ENCODE measurements around the gene FDX2.
A peak's percentile ranks its signal among the peaks of the same experiment; 100 is the strongest.

Gene FDX2

DNA sequence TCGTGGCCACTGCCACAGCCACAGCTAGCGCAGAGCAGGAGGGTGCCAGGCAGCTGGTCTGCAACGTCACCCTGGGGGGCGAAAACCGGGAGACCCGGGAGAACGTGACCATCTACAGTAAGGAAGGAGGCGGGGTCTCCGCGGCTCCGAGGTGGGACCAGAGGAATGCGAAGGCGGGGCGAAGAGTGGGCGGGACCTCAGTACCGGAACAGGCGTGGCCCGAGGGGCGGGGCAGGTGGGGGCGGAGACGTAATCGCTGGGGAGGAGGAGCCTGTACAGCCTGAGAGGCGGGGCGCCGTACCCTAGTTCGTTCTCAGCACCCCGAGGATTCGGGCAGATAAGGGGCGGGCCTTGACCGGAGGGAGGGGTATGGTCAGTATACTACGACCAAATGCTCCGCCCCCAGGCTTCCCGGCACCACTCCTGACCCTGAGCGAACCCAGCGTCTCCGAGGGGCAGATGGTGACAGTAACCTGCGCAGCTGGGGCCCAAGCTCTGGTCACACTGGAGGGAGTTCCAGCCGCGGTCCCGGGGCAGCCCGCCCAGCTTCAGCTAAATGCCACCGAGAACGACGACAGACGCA is 23.5 kb downstream of the FDX2 start:
- no peak overlapping the region for H3K14ac ChIP-seq (ENCODE audit: low read length in 2 of 2)
- H3K27ac ChIP-seq (ENCODE audit: low read length, poor library complexity, severe bottlenecking), result no peak overlapping the region
- H2AFZ ChIP-seq (ENCODE audit: low read depth, low read length), result no peak overlapping the region
- peaks cover 65% of the 10 kb centered on the region for H3K4me1 ChIP-seq (ENCODE audit: control insufficient read depth, insufficient read depth, low read depth, low read length)
- peak overlapping the region in 1 of 2 experiments; percentile 24 for H3K18ac ChIP-seq (ENCODE audit: low read depth in 1 of 2, low read length in 2 of 2)
- H2BK12ac ChIP-seq (ENCODE audit: low read length in 2 of 2), result no peak overlapping the region
- no peak overlapping the region for H4K91ac ChIP-seq (ENCODE audit: low read length)
- no peak overlapping the region for H2BK5ac ChIP-seq (ENCODE audit: low read depth, low read length, poor library complexity, severe bottlenecking)
- no peak overlapping the region for H3K9ac ChIP-seq (ENCODE audit: low read length)
- DNase-seq, result peak; percentile 76
- H3K9me3 ChIP-seq (ENCODE audit: control insufficient read depth, low read length), result peaks cover 9% of the 10 kb centered on the region
- no peak overlapping the region for H2BK120ac ChIP-seq (ENCODE audit: low read depth, low read length)
- no peaks in the 10 kb centered on the region for H3K79me1 ChIP-seq (replicated peaks; ENCODE audit: low read length, poor library complexity, severe bottlenecking)
- 1% methylated on average over 41 of the region's 45 CpGs for WGBS
- H2AK5ac ChIP-seq (ENCODE audit: low read length, severe bottlenecking), result no peak overlapping the region
- H3K4ac ChIP-seq (ENCODE audit: low read depth in 1 of 2, low read length in 2 of 2), result no peak overlapping the region
- no peak overlapping the region for H3K23ac ChIP-seq (ENCODE audit: low read length in 2 of 2)
- H4K8ac ChIP-seq (ENCODE audit: low read length), result peak overlapping the region; percentile 39
- H3K4me3 ChIP-seq (ENCODE audit: insufficient read depth in 1 of 2, low read depth in 1 of 2, low read length in 2 of 2), result no peak overlapping the region
- peak overlapping the region; percentile 52 for H2BK15ac ChIP-seq (ENCODE audit: low read depth, poor library complexity, severe bottlenecking)
- peaks cover 0 to 3% of the 10 kb centered on the region in 2 experiments for H3K36me3 ChIP-seq (ENCODE audit: control insufficient read depth in 1 of 2, insufficient read depth in 2 of 2, low read depth in 1 of 2, low read length in 2 of 2)
- H3K27me3 ChIP-seq (ENCODE audit: control insufficient read depth in 1 of 2, insufficient read depth in 1 of 2, low read length in 2 of 2), result peaks cover 93 to 94% of the 10 kb centered on the region in 2 experiments
- H3K4me2 ChIP-seq (ENCODE audit: low read length, poor library complexity, severe bottlenecking), result peak overlapping the region; percentile 78

DNA sequence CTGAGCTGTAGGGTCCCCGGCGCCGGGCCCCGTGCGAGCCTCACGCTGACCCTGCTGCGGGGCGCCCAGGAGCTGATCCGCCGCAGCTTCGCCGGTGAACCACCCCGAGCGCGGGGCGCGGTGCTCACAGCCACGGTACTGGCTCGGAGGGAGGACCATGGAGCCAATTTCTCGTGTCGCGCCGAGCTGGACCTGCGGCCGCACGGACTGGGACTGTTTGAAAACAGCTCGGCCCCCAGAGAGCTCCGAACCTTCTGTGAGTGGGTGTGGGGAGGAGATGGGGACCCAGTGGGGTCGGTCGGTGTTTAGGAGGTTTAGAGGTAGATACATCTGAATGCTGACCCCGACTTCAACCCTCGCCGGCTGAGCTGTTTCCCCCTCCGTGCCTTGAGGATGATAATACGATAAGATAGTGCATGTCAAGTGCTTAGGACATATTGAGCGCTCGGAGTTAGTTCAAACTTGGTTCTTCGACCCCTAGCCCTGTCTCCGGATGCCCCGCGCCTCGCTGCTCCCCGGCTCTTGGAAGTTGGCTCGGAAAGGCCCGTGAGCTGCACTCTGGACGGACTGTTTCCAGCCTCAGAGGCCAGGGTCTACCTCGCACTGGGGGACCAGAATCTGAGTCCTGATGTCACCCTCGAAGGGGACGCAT is 24.1 kb downstream of the FDX2 start:
- H3K27ac ChIP-seq (ENCODE audit: low read length, poor library complexity, severe bottlenecking), result no peak overlapping the region
- WGBS, result 8% methylated on average over 49 of the region's 49 CpGs
- no peaks in the 10 kb centered on the region for H3K79me1 ChIP-seq (replicated peaks; ENCODE audit: low read length, poor library complexity, severe bottlenecking)
- no peak overlapping the region for H4K91ac ChIP-seq (ENCODE audit: low read length)
- H2BK12ac ChIP-seq (ENCODE audit: low read length in 2 of 2), result no peak overlapping the region
- H2AFZ ChIP-seq (ENCODE audit: low read depth, low read length), result no peak overlapping the region
- H2BK5ac ChIP-seq (ENCODE audit: low read depth, low read length, poor library complexity, severe bottlenecking), result no peak overlapping the region
- H3K4me1 ChIP-seq (ENCODE audit: control insufficient read depth, insufficient read depth, low read depth, low read length), result peaks cover 69% of the 10 kb centered on the region
- H3K27me3 ChIP-seq (ENCODE audit: control insufficient read depth in 1 of 2, insufficient read depth in 1 of 2, low read length in 2 of 2), result peaks cover 95 to 97% of the 10 kb centered on the region in 2 experiments
- H3K9ac ChIP-seq (ENCODE audit: low read length), result no peak overlapping the region
- peak overlapping the region in 1 of 2 experiments; percentile 38 for H3K23ac ChIP-seq (ENCODE audit: low read length in 2 of 2)
- peak overlapping the region; percentile 39 for H4K8ac ChIP-seq (ENCODE audit: low read length)
- peaks cover 9% of the 10 kb centered on the region for H3K9me3 ChIP-seq (ENCODE audit: control insufficient read depth, low read length)
- peak overlapping the region; percentile 22 to 24 for H3K18ac ChIP-seq (ENCODE audit: low read depth in 1 of 2, low read length in 2 of 2)
- H2BK120ac ChIP-seq (ENCODE audit: low read depth, low read length), result no peak overlapping the region
- H2AK5ac ChIP-seq (ENCODE audit: low read length, severe bottlenecking), result no peak overlapping the region
- peak overlapping the region in 1 of 2 experiments; percentile 18 for H3K14ac ChIP-seq (ENCODE audit: low read length in 2 of 2)
- H3K4me2 ChIP-seq (ENCODE audit: low read length, poor library complexity, severe bottlenecking), result peak overlapping the region; percentile 78
- peaks cover 0 to 3% of the 10 kb centered on the region in 2 experiments for H3K36me3 ChIP-seq (ENCODE audit: control insufficient read depth in 1 of 2, insufficient read depth in 2 of 2, low read depth in 1 of 2, low read length in 2 of 2)
- DNase-seq, result no peak
- H2BK15ac ChIP-seq (ENCODE audit: low read depth, poor library complexity, severe bottlenecking), result peak overlapping the region; percentile 52
- no peak overlapping the region for H3K4ac ChIP-seq (ENCODE audit: low read depth in 1 of 2, low read length in 2 of 2)
- peak overlapping the region; percentile 44 to 56 for H3K4me3 ChIP-seq (ENCODE audit: insufficient read depth in 1 of 2, low read depth in 1 of 2, low read length in 2 of 2)

DNA sequence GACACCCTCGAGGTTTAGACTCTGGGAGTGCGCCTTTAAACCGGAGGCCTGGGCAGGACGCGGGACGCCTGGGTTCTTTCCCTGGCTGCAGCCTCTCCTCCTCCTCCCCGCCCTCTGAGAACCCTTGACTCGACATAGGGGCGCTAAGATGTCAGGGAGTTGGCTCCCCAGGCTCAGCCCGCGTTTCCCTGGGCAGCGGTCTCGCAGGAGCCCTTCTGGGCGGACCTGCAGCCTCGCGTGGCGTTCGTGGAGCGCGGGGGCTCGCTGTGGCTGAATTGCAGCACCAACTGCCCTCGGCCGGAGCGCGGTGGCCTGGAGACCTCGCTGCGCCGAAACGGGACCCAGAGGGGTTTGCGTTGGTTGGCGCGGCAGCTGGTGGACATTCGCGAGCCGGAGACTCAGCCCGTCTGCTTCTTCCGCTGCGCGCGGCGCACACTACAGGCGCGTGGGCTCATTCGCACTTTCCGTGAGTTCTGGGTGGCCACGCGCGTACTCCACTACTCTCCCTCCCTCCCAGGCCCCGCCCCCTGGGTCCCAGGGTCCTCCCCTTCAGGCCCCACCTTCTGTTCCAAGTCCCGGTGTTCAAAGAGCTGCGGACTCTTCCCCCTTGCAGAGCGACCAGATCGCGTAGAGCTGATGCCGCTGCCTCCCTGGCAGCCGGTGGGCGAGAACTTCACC is 24.8 kb downstream of the FDX2 start:
- H3K9ac ChIP-seq (ENCODE audit: low read length), result no peak overlapping the region
- peak overlapping the region in 1 of 2 experiments; percentile 92 for H3K23ac ChIP-seq (ENCODE audit: low read length in 2 of 2)
- DNase-seq, result peak; percentile 68
- H3K9me3 ChIP-seq (ENCODE audit: control insufficient read depth, low read length), result peaks cover 9% of the 10 kb centered on the region
- H3K4me1 ChIP-seq (ENCODE audit: control insufficient read depth, insufficient read depth, low read depth, low read length), result peaks cover 64% of the 10 kb centered on the region
- no peak overlapping the region for H2BK12ac ChIP-seq (ENCODE audit: low read length in 2 of 2)
- H4K91ac ChIP-seq (ENCODE audit: low read length), result no peak overlapping the region
- no peak overlapping the region for H2AK5ac ChIP-seq (ENCODE audit: low read length, severe bottlenecking)
- H2BK5ac ChIP-seq (ENCODE audit: low read depth, low read length, poor library complexity, severe bottlenecking), result no peak overlapping the region
- peak overlapping the region; percentile 78 for H3K4me2 ChIP-seq (ENCODE audit: low read length, poor library complexity, severe bottlenecking)
- H3K27ac ChIP-seq (ENCODE audit: low read length, poor library complexity, severe bottlenecking), result no peak overlapping the region
- peaks cover 90 to 97% of the 10 kb centered on the region in 2 experiments for H3K27me3 ChIP-seq (ENCODE audit: control insufficient read depth in 1 of 2, insufficient read depth in 1 of 2, low read length in 2 of 2)
- H2BK15ac ChIP-seq (ENCODE audit: low read depth, poor library complexity, severe bottlenecking), result no peak overlapping the region
- no peaks in the 10 kb centered on the region for H3K79me1 ChIP-seq (replicated peaks; ENCODE audit: low read length, poor library complexity, severe bottlenecking)
- no peak overlapping the region for H3K14ac ChIP-seq (ENCODE audit: low read length in 2 of 2)
- WGBS, result 2% methylated on average over 46 of the region's 57 CpGs
- H4K8ac ChIP-seq (ENCODE audit: low read length), result no peak overlapping the region
- no peak overlapping the region for H2AFZ ChIP-seq (ENCODE audit: low read depth, low read length)
- H3K36me3 ChIP-seq (ENCODE audit: control insufficient read depth in 1 of 2, insufficient read depth in 2 of 2, low read depth in 1 of 2, low read length in 2 of 2), result peaks cover 3% of the 10 kb centered on the region in 2 experiments
- H2BK120ac ChIP-seq (ENCODE audit: low read depth, low read length), result no peak overlapping the region
- H3K4me3 ChIP-seq (ENCODE audit: insufficient read depth in 1 of 2, low read depth in 1 of 2, low read length in 2 of 2), result peak overlapping the region; percentile 44 to 56
- H3K18ac ChIP-seq (ENCODE audit: low read depth in 1 of 2, low read length in 2 of 2), result peak overlapping the region in 1 of 2 experiments; percentile 22
- H3K4ac ChIP-seq (ENCODE audit: low read depth in 1 of 2, low read length in 2 of 2), result no peak overlapping the region

DNA sequence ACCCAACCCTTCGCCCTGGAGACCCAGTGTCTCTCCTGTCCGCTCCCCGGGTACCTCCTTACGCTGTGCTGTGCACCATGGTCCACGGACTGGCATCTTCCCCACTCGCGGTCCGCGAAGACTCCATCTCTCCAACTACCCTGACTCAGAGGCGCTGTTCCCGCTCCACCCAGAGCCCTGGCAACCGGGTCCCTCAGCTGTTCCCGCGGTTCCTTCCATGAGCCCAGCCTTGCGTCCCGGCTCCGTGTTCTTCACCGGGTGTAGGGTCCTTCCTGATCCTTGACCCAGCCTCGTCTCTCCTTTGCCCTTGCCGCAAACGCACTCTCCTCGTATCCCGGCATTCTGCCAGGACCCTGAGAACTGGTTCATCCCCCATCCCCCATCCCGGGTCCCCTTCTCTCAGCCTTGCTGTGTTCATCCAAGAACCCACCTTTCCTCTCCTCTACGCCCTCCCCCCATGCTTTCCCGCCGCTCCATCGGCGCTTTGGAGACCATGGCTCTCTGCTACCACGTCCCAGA is 25.4 kb downstream of the FDX2 start:
- no peak overlapping the region for H2AK5ac ChIP-seq (ENCODE audit: low read length, severe bottlenecking)
- no peak overlapping the region for H2BK12ac ChIP-seq (ENCODE audit: low read length in 2 of 2)
- H3K4ac ChIP-seq (ENCODE audit: low read depth in 1 of 2, low read length in 2 of 2), result no peak overlapping the region
- H3K79me1 ChIP-seq (replicated peaks; ENCODE audit: low read length, poor library complexity, severe bottlenecking), result no peaks in the 10 kb centered on the region
- H2BK120ac ChIP-seq (ENCODE audit: low read depth, low read length), result no peak overlapping the region
- no peak for DNase-seq
- H4K91ac ChIP-seq (ENCODE audit: low read length), result no peak overlapping the region
- H3K4me2 ChIP-seq (ENCODE audit: low read length, poor library complexity, severe bottlenecking), result peak overlapping the region; percentile 78
- no peak overlapping the region for H3K14ac ChIP-seq (ENCODE audit: low read length in 2 of 2)
- peaks cover 59% of the 10 kb centered on the region for H3K4me1 ChIP-seq (ENCODE audit: control insufficient read depth, insufficient read depth, low read depth, low read length)
- H3K27ac ChIP-seq (ENCODE audit: low read length, poor library complexity, severe bottlenecking), result no peak overlapping the region
- no peak overlapping the region for H3K9ac ChIP-seq (ENCODE audit: low read length)
- H3K4me3 ChIP-seq (ENCODE audit: insufficient read depth in 1 of 2, low read depth in 1 of 2, low read length in 2 of 2), result peak overlapping the region; percentile 17 to 56
- no peak overlapping the region for H2AFZ ChIP-seq (ENCODE audit: low read depth, low read length)
- H4K8ac ChIP-seq (ENCODE audit: low read length), result no peak overlapping the region
- WGBS, result under 1% methylated on average over 30 of the region's 30 CpGs
- H2BK15ac ChIP-seq (ENCODE audit: low read depth, poor library complexity, severe bottlenecking), result no peak overlapping the region
- H3K23ac ChIP-seq (ENCODE audit: low read length in 2 of 2), result peak overlapping the region in 1 of 2 experiments; percentile 92
- H2BK5ac ChIP-seq (ENCODE audit: low read depth, low read length, poor library complexity, severe bottlenecking), result no peak overlapping the region
- peaks cover 84 to 94% of the 10 kb centered on the region in 2 experiments for H3K27me3 ChIP-seq (ENCODE audit: control insufficient read depth in 1 of 2, insufficient read depth in 1 of 2, low read length in 2 of 2)
- H3K36me3 ChIP-seq (ENCODE audit: control insufficient read depth in 1 of 2, insufficient read depth in 2 of 2, low read depth in 1 of 2, low read length in 2 of 2), result peaks cover 3 to 9% of the 10 kb centered on the region in 2 experiments
- H3K18ac ChIP-seq (ENCODE audit: low read depth in 1 of 2, low read length in 2 of 2), result no peak overlapping the region
- peaks cover 9% of the 10 kb centered on the region for H3K9me3 ChIP-seq (ENCODE audit: control insufficient read depth, low read length)

Measured in mesenchymal stem cell (in vitro differentiated cells and primary cell).